Fibroblast of peridontal ligament (primary cell): Measurements from ENCODE around the gene NMRK1.
A peak's percentile ranks its signal among the peaks of the same experiment; 100 is the strongest.

Source experiments
- DNase-seq: peaks from one replicate; pipeline ENCODE4 v3.0.0-alpha.2; 2010; ENCODE audit errors: extremely low read depth

Gene NMRK1

GRCh38 chr9:75063556-75064305, 24.2 kb downstream of the NMRK1 start:
- peak; percentile 30 for DNase-seq

GRCh38 chr9:75061169-75061568, 26.8 kb downstream of the NMRK1 start:
- DNase-seq, result no peak

- peak; percentile 83 for DNase-seq
Observed at GRCh38 chr9:75054368-75055001, 33.5 kb downstream of the NMRK1 start.

- no peak for DNase-seq
Observed at GRCh38 chr9:75053869-75054268, 34.1 kb downstream of the NMRK1 start.

- no peak for DNase-seq
Observed at GRCh38 chr9:75051285-75051684, 36.7 kb downstream of the NMRK1 start.

GRCh38 chr9:75047506-75047905, 40.4 kb downstream of the NMRK1 start:
- DNase-seq, result no peak

- no peak for DNase-seq
Observed at GRCh38 chr9:75046725-75047345, 41.1 kb downstream of the NMRK1 start.

- DNase-seq, result peak; percentile 35
Observed at GRCh38 chr9:75041041-75041440, 46.9 kb downstream of the NMRK1 start.

- no peak for DNase-seq
Observed at GRCh38 chr9:75039801-75040200, 48.2 kb downstream of the NMRK1 start.

- peak; percentile 98 for DNase-seq
Observed at GRCh38 chr9:75039009-75039408, 48.9 kb downstream of the NMRK1 start.

GRCh38 chr9:75036793-75037192, 51.2 kb downstream of the NMRK1 start:
- DNase-seq, result no peak

- DNase-seq, result peak; percentile 66
Observed at GRCh38 chr9:75033791-75034473, 54.0 kb downstream of the NMRK1 start.

- peak; percentile 47 for DNase-seq
Observed at GRCh38 chr9:75027187-75028107, 60.5 kb downstream of the NMRK1 start.

- no peak for DNase-seq
Observed at GRCh38 chr9:75023846-75024245, 64.1 kb downstream of the NMRK1 start.

- DNase-seq, result no peak
Observed at GRCh38 chr9:75019654-75020053, 68.3 kb downstream of the NMRK1 start.

- no peak for DNase-seq
Observed at GRCh38 chr9:75019022-75019421, 68.9 kb downstream of the NMRK1 start.

GRCh38 chr9:75017378-75017777, 70.6 kb downstream of the NMRK1 start:
- no peak for DNase-seq

- no peak for DNase-seq
Observed at GRCh38 chr9:75013735-75014134, 74.2 kb downstream of the NMRK1 start.
